PFSK-1 (cell line): ENCODE results near the gene MYBBP1A.

Experiments
- POLR2AphosphoS5 ChIP-seq: IDR thresholded peaks from 2 replicates; pipeline ENCODE4 v1.6.1; 2012; ENCODE audit warnings: low read depth, mild to moderate bottlenecking, control low read depth, low read length, moderate library complexity
- TAF1 ChIP-seq: IDR thresholded peaks from 2 replicates; pipeline ENCODE4 v1.6.1; 2012; ENCODE audit warnings: low read length, control low read depth, borderline replicate concordance; ENCODE audit not compliant: insufficient read depth

DNA sequence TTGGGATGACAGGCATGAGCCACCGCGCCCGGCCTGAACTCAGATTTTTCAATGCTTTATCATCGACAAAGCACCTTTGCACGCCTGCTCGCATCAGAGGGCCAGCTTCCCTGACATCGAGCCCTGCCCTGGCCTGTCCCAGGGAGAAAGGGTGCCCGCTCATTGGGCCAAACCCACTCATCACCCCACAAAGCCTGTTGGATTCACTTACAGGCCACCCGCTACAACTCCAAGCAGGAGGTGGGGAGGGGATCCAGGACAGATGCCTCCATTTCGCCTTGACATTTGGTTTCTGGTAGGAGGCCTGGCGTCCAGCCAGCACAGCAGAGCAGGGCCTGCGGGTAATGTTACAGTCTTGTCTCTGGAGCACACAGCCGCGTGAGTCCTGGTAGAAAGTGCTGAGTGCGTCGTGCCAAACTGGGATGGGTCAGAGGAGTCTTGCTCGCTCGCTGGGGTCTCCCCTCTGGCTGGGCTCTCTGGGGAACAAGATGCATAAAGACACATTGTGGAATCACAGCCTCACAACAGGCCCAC, 49.0 kb upstream of the MYBBP1A start:
- TF ChIP-seq TAF1 (no peak), POLR2AphosphoS5 (no peak)
